ENCODE measurements around the gene LDHAL6A. TPM values are rescaled to one million over a fixed set of nuclear protein-coding genes. Genes with fewer than 3 reads are reported as not detected.

LDHAL6A gene
- total and polyA plus RNA-seq, 8 donors, result 0.51 to 0.94 (median 0.69) TPM; not detected in 2

- TF ChIP-seq, protein P1, sequence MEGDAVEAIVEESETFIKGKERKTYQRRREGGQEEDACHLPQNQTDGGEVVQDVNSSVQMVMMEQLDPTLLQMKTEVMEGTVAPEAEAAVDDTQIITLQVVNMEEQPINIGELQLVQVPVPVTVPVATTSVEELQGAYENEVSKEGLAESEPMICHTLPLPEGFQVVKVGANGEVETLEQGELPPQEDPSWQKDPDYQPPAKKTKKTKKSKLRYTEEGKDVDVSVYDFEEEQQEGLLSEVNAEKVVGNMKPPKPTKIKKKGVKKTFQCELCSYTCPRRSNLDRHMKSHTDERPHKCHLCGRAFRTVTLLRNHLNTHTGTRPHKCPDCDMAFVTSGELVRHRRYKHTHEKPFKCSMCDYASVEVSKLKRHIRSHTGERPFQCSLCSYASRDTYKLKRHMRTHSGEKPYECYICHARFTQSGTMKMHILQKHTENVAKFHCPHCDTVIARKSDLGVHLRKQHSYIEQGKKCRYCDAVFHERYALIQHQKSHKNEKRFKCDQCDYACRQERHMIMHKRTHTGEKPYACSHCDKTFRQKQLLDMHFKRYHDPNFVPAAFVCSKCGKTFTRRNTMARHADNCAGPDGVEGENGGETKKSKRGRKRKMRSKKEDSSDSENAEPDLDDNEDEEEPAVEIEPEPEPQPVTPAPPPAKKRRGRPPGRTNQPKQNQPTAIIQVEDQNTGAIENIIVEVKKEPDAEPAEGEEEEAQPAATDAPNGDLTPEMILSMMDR (IDR thresholded peaks at IDR 0.05), result no peak
- intact Hi-C loops (cut with DNase I), result no loop called here
- no peaks in the 10 kb centered on the region for H3K4me1 ChIP-seq
- H3K9me3 ChIP-seq, result no peaks in the 10 kb centered on the region
- no peak overlapping the region for H3K4me3 ChIP-seq
- no peak for DNase-seq
- ATAC-seq, result no peak
- H3K27me3 ChIP-seq, result peaks cover 0 to 20% of the 10 kb centered on the region in 2 donors
- no peak overlapping the region for H3K27ac ChIP-seq
- H3K36me3 ChIP-seq, result no peaks in the 10 kb centered on the region
These were observed 2.7 kb upstream of the LDHAL6A start for GRCh38 chr11:18452927-18453326.

- DNase-seq, result no peak
- peaks cover 0 to 20% of the 10 kb centered on the region in 2 donors for H3K27me3 ChIP-seq
- H3K4me3 ChIP-seq, result no peak overlapping the region
- H3K4me1 ChIP-seq, result no peaks in the 10 kb centered on the region
- intact Hi-C loops (cut with DNase I), result no loop called here
- no peaks in the 10 kb centered on the region for H3K36me3 ChIP-seq
- TF ChIP-seq, protein P1 (IDR thresholded peaks at IDR 0.05), result no peak
- H3K27ac ChIP-seq, result no peak overlapping the region
- H3K9me3 ChIP-seq, result no peaks in the 10 kb centered on the region
- ATAC-seq, result no peak
These were observed 1.8 kb downstream of the LDHAL6A start for GRCh38 chr11:18457450-18457849.

DNA sequence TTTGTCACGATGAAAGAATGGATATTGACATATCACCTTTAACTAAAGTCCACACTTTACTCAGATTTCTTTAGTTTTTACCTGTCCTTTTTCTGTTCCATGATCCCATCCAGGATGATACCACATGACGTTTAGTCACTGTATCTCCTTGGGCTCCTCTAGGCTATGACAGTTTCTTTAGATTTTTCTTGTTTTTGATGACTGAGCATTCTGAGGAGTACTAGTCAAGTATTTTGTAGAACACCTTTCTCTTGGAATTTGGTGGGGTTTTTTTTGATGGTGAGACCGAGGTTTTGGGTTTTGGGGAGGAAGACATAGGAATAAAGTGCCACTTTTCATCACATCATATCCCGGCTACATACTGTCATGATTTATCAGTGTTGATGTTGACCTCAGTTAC, 4.0 kb downstream of the LDHAL6A start:
- DNase-seq (no peak), ATAC-seq (no peak)
- no peaks in the 10 kb centered on the region for H3K4me1 ChIP-seq
- TF ChIP-seq, protein P1 (IDR thresholded peaks at IDR 0.05), result no peak
- H3K27me3 ChIP-seq, result peaks cover 0 to 17% of the 10 kb centered on the region in 2 donors
- no peaks in the 10 kb centered on the region for H3K9me3 ChIP-seq
- no peaks in the 10 kb centered on the region for H3K36me3 ChIP-seq
- no peak overlapping the region for H3K4me3 ChIP-seq
- H3K27ac ChIP-seq, result no peak overlapping the region
- intact Hi-C loops (cut with DNase I), result no loop called here

GRCh38 chr11:18461909-18462308, 6.3 kb downstream of the LDHAL6A start:
- TF ChIP-seq, protein P1 (IDR thresholded peaks at IDR 0.05), result no peak
- Histone ChIP-seq H3K27me3 (no peaks in the 10 kb centered on the region), H3K4me1 (no peaks in the 10 kb centered on the region), H3K9me3 (no peaks in the 10 kb centered on the region), H3K27ac (no peak overlapping the region), H3K36me3 (no peaks in the 10 kb centered on the region), H3K4me3 (no peak overlapping the region)
- DNase-seq (no peak), ATAC-seq (no peak)
- intact Hi-C loops (cut with DNase I), result no loop called here

DNA sequence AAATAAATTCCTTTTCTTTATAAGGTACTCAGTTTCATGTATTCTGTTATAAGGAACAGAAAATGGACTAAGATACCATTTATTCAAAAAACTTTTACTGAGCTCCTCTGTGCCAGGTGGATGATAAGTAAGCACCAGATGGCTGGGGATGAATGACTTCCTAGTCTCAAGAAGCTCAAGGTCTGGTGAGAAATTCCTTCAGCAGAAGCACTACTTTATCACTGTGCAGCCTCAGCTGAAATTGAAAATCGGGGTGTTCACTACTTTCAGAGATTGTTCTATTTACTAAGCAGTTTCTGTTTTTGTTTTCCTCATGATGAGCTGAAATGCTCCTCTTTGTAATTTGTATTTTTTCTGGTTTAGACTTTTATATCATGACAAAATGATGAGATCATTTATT, 7.8 kb downstream of the LDHAL6A start:
- ATAC-seq, result no peak
- intact Hi-C loops (cut with DNase I), result no loop called here
- DNase-seq, result no peak
- no peaks in the 10 kb centered on the region for H3K36me3 ChIP-seq
- H3K27me3 ChIP-seq, result no peaks in the 10 kb centered on the region
- H3K27ac ChIP-seq, result no peak overlapping the region
- TF ChIP-seq, protein P1 (IDR thresholded peaks at IDR 0.05), result no peak
- no peak overlapping the region for H3K4me3 ChIP-seq
- H3K4me1 ChIP-seq, result no peaks in the 10 kb centered on the region
- H3K9me3 ChIP-seq, result no peaks in the 10 kb centered on the region

Measured in left lung (tissue), 10 donors.